ENCODE data around the gene MYO1E.
"Not testable (repeated sequence)": the region's sequence is repeated elsewhere in the genome, so short reads cannot be mapped to it uniquely, and the experiment has no call there.

The MYO1E gene

GRCh38 chr15:59372352-59373211, at the start of gene MYO1E:
TSS of gene MYO1E (minus strand) at chr15:59372871. CDS start at chr15:59372500, 371 bp downstream.
- peak; percentile 32 for DNase-seq

- no peak for DNase-seq
These were observed 48.4 kb upstream of the MYO1E start for GRCh38 chr15:59420986-59421618.

- DNase-seq = no peak
These were observed 47.4 kb upstream of the MYO1E start for GRCh38 chr15:59420108-59420507.

- DNase-seq = no peak
These were observed 46.5 kb upstream of the MYO1E start for GRCh38 chr15:59419170-59419569.

- no peak for DNase-seq
These were observed 44.1 kb upstream of the MYO1E start for GRCh38 chr15:59416816-59417215.

- DNase-seq = no peak
These were observed 40.9 kb upstream of the MYO1E start for GRCh38 chr15:59413577-59413976.

- DNase-seq = no peak
These were observed 37.8 kb upstream of the MYO1E start for GRCh38 chr15:59410391-59410896.

GRCh38 chr15:59407946-59408345, 35.3 kb upstream of the MYO1E start:
- no peak for DNase-seq

- no peak for DNase-seq
These were observed 33.8 kb upstream of the MYO1E start for GRCh38 chr15:59406446-59406845.

GRCh38 chr15:59405079-59405478, 32.4 kb upstream of the MYO1E start:
- DNase-seq = no peak

GRCh38 chr15:59401824-59402569, 29.3 kb upstream of the MYO1E start:
- DNase-seq = no peak

GRCh38 chr15:59401051-59401823, 28.6 kb upstream of the MYO1E start:
- not testable (repeated sequence) for DNase-seq

GRCh38 chr15:59400103-59400813, 27.6 kb upstream of the MYO1E start:
- no peak for DNase-seq

- DNase-seq = no peak
These were observed 26.9 kb upstream of the MYO1E start for GRCh38 chr15:59399465-59400102.

- no peak for DNase-seq
These were observed 25.5 kb upstream of the MYO1E start for GRCh38 chr15:59398220-59398619.

GRCh38 chr15:59396679-59397078, 24.0 kb upstream of the MYO1E start:
- no peak for DNase-seq

- DNase-seq = no peak
These were observed 23.5 kb upstream of the MYO1E start for GRCh38 chr15:59396211-59396610.

GRCh38 chr15:59394166-59394661, 21.5 kb upstream of the MYO1E start:
- DNase-seq = no peak

GRCh38 chr15:59392299-59392698, 19.6 kb upstream of the MYO1E start:
- DNase-seq = no peak

GRCh38 chr15:59388670-59389069, 16.0 kb upstream of the MYO1E start:
- DNase-seq = no peak

Measured in cortex of kidney (tissue), 1 donor.